Occipital lobe (tissue), 2 donors: Measurements from ENCODE around the gene RPS15. TPM values are rescaled to one million over a fixed set of nuclear protein-coding genes. Genes with fewer than 3 reads are reported as not detected.

Experiments
- DNase-seq: peaks from one replicate; lab custom pipeline; 2025; lab: John Stamatoyannopoulos, UW
- total RNA-seq: library from RNA; depleted of rRNA; stranded (reverse); fragments of >200 nt; gene quantifications from one replicate; pipeline ENCODE4 v1.2.3, GENCODE V29; 2014

Gene RPS15
- total RNA-seq, 1 donor from 2014 or later, result 252 TPM

DNA sequence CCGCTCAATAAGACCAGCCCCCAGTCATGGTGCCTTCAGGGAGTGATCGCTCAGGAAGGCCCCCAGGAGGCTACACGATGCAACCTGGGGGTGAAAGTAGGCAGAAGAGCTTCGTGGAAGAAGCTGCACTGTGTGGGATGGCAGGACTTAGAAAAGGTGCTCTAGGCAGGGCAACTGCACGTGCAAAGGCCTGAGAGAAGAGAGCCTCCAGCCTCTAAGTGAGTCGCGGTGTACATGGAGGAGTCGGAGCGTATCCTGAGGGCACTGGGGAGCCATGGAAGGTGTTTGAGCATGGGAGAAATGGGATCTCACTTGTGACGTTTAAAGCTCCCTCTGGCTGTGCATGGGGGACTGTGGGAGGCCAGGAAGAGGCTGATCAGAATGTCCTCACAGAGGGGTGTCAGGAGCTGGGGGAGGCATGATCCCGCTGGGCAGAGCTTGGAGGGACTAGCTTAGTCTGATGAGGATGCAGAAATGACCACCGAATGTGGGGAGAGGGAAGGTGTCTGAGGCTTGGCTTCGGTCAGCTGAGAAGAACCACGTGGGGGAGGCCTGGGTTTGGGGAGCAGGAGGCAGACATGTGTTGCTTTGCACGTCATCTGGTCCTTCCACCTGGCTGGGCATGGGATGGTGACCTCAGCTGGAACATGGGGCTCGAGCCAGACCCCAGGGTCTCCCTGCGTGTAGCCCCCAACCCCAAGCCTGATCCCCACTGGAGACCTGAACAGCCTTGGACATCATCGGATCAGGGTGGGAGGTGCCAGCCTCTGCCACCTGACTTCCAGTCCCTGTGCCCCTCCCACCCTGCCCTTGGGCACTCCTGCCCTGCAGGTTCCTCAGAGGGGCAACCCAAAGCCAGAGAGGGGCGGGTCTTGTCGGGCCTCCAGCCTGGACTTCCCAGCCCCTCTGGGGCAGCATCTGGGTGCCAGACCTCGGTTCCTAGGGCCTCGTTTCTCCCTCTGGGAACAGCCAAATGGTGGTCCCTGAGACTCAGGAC is 12.8 kb downstream of the RPS15 start:
- DNase-seq, result no peak

GRCh38 chr19:1451916-1452801 is 14.0 kb downstream of the RPS15 start:
- DNase-seq, result peak; percentile 58

GRCh38 chr19:1452802-1453524 is 14.8 kb downstream of the RPS15 start:
- DNase-seq, result no peak

DNA sequence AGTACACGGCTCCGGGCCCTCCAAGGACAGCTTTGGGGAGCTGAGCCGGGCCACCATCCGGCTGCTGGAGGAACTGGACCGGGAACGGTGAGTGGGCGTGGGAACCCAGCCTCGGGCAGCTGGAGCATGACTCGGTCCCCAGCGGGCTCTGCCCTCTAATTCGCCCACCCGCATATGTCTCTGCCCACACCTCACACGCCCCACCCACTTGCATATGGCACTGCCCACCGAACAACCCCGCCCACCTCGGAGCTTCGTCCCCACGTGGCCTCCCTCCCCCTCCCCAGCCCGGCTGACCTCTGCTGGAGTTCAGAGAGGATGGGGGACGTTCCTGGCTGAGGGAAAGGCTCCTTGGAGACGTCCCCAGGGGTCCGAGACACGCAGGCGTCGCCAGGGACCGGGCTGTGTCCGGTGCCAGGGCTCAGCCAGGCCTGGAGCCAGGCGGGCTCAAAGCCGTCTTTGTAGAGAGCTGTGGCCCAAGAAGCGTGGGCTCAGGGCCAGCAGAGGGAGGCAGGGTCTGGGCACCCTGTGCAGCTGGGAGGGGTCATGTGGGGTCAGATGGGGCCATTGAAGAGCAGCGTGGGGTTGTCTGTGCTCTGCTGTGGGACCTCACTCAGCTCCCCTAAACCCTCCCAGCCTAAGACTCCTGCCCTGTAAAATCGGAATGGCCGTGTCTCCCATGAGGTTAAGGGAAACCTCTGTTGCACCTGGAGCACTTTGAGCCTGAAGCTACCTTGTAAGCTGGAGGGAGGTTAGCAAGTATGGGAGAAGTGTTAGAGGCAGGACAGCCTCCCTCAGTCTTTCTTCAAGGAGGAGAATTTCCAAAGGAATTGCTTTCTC is 15.5 kb downstream of the RPS15 start:
- peak; percentile 83 for DNase-seq

- no peak for DNase-seq
These were observed 16.8 kb downstream of the RPS15 start for GRCh38 chr19:1455002-1455335.

- DNase-seq, result no peak
These were observed 17.3 kb downstream of the RPS15 start for GRCh38 chr19:1455336-1456120.

GRCh38 chr19:1456121-1456900 is 18.1 kb downstream of the RPS15 start:
- DNase-seq, result no peak

GRCh38 chr19:1457031-1457739 is 19.0 kb downstream of the RPS15 start:
- DNase-seq, result no peak

- no peak for DNase-seq
These were observed 19.7 kb downstream of the RPS15 start for GRCh38 chr19:1457892-1458291.

- DNase-seq, result no peak
These were observed 21.3 kb downstream of the RPS15 start for GRCh38 chr19:1459479-1459878.

DNA sequence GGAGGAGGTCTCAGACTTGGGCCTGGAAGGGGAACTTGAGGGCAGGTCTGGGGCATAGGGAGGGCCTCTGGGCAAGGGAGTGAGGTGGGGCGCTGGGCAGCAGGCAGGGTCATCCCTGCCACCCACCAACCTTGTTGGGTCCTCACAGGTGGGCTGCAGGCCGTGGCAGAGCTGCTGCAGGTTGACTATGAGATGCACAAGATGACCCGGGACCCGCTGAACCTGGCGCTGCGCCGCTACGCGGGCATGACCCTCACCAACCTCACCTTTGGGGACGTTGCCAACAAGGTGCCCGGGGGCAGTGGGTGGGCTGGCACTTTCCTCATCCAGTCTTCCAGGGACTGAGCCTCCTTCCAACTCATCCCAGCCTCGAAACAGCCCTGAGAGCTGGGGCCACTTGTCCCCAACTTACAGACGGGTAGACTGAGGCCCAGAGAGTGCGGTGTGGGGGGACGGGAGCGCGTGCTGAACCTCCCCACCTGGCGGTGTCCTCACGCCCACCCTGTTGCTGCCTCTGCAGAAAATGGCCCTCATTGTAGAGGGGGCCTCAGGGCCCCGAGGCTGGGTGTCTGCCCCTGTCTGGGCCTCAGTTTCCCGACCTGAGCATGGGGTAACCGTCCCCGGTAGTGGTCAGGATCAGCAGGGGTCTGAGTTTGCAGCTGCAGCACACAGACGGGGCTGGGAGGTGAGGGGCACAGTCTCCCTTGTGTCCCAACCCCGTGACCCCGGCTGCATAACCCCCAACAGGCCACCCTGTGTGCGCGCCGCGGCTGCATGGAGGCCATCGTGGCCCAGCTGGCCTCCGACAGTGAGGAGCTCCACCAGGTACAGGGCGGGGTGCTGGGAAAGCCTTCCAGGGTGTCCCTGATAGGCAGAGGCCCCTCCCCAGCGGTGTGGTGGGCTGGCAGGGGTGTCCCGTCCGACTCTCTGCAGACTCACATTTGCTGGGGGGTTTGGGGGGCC is 22.1 kb downstream of the RPS15 start:
- no peak for DNase-seq

- no peak for DNase-seq
These were observed 23.7 kb downstream of the RPS15 start for GRCh38 chr19:1461862-1462261.

- no peak for DNase-seq
These were observed 27.2 kb downstream of the RPS15 start for GRCh38 chr19:1465191-1466016.

DNA sequence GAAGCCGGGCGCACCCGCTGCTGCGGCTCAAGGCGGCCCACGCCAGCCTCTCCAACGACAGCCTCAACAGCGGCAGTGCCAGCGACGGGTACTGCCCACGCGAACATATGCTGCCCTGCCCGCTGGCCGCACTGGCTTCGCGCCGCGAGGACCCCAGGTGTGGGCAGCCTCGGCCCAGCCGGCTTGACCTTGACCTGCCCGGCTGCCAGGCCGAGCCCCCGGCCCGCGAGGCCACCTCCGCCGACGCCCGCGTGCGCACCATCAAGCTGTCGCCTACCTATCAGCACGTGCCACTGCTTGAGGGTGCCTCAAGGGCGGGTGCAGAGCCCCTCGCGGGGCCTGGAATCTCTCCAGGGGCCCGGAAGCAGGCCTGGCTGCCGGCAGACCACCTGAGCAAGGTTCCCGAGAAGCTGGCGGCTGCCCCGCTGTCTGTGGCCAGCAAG is 27.8 kb downstream of the RPS15 start:
- DNase-seq, result no peak

DNA sequence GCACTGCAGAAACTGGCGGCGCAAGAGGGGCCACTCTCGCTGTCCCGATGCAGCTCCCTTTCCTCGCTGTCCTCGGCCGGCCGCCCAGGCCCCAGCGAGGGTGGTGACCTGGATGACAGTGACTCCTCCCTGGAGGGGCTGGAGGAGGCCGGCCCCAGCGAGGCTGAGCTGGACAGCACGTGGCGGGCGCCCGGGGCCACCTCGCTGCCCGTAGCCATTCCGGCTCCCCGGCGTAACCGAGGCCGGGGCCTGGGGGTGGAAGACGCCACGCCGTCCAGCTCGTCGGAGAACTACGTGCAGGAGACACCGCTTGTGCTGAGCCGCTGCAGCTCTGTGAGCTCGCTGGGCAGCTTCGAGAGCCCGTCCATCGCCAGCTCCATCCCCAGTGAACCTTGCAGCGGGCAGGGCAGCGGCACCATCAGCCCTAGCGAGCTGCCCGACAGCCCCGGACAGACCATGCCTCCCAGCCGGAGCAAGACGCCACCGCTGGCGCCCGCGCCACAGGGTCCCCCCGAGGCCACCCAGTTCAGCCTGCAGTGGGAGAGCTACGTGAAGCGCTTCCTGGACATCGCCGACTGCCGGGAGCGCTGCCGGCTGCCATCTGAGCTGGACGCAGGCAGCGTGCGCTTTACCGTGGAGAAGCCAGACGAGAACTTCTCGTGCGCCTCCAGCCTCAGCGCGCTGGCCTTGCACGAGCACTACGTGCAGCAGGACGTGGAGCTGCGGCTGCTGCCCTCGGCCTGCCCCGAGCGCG is 28.4 kb downstream of the RPS15 start:
- DNase-seq, result no peak

DNA sequence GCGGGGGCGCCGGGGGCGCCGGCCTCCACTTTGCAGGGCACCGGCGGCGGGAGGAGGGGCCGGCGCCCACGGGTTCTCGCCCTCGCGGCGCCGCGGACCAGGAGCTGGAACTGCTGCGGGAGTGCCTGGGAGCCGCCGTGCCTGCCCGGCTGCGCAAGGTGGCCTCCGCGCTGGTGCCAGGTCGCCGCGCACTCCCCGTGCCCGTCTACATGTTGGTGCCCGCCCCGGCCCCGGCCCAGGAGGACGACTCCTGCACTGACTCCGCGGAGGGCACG is 29.0 kb downstream of the RPS15 start:
- DNase-seq, result no peak
